PC-9 (cell line): ENCODE results near the gene TRPV6. TPM values are rescaled to one million over a fixed set of nuclear protein-coding genes. Genes with fewer than 3 reads are reported as not detected.
A peak's percentile ranks its signal among the peaks of the same experiment; 100 is the strongest.

Source experiments
- BruUV-seq: library from RNA; stranded (reverse); fragments of 400-500 nt; replicated peaks from 2 replicates; lab custom pipeline; 2021; lab: Mats Ljungman, UMichigan
- CTCF ChIA-PET: fragments of 300-600 bp; sonication (Branson Sonifier 250); formaldehyde crosslinking; loops from one replicate; lab custom pipeline; 2022; ENCODE audit warnings: antibody characterized with exemption; lab: Charles Lee
- POLR2A ChIA-PET: fragments of 300-600 bp; sonication (Branson Sonifier 250); formaldehyde crosslinking; loops from one replicate; lab custom pipeline; 2022; ENCODE audit warnings: antibody characterized with exemption; ENCODE audit not compliant: unreplicated experiment; lab: Charles Lee
- DNase-seq, 2 experiments: peaks; one replicate each; pipeline versions ENCODE4 v3.0.0 to v3.0.0-alpha.2; 2015 to 2022; ENCODE audit warnings: mixed read lengths in 1 of 2
- H2AFZ ChIP-seq: fragments of 200-600 bp; sonication (generic); 2 replicates; pipeline ENCODE4 v1.8.1; 2017; ENCODE audit warnings: antibody characterized with exemption
- H3F3A ChIP-seq: fragments of 200-600 bp; sonication (generic); 2 replicates; pipeline ENCODE4 v1.8.1; 2017; ENCODE audit warnings: antibody characterized with exemption, mild to moderate bottlenecking, low read depth; ENCODE audit not compliant: insufficient read depth
- H3K27ac ChIP-seq: fragments of 200-600 bp; sonication (generic); 2 replicates; pipeline ENCODE4 v1.6.1; 2016; ENCODE audit warnings: mixed run types
- H3K27me3 ChIP-seq: fragments of 200-600 bp; sonication (generic); 2 replicates; pipeline ENCODE4 v1.6.1; 2016; ENCODE audit warnings: low read depth, mixed run types; ENCODE audit not compliant: insufficient read depth
- H3K36me3 ChIP-seq: fragments of 200-600 bp; sonication (generic); 2 replicates; pipeline ENCODE4 v1.6.1; 2016; ENCODE audit warnings: low read depth, mixed run types
- H3K4me1 ChIP-seq: fragments of 200-600 bp; sonication (generic); replicated peaks from 2 replicates; pipeline ENCODE4 v1.6.1; 2016; ENCODE audit warnings: mixed run types; ENCODE audit not compliant: insufficient read depth
- H3K4me2 ChIP-seq: fragments of 200-600 bp; sonication (generic); 2 replicates; pipeline ENCODE4 v1.6.1; 2017; ENCODE audit warnings: mixed run types
- H3K4me3 ChIP-seq: fragments of 200-600 bp; sonication (generic); 2 replicates; pipeline ENCODE4 v1.6.1; 2016; ENCODE audit warnings: mixed run types
- H3K79me2 ChIP-seq: fragments of 200-600 bp; sonication (generic); 2 replicates; pipeline ENCODE4 v1.6.1; 2017; ENCODE audit warnings: low read depth, mixed run types
- H3K9me2 ChIP-seq: fragments of 200-600 bp; sonication (generic); 2 replicates; pipeline ENCODE4 v1.8.1; 2017; ENCODE audit warnings: mild to moderate bottlenecking; ENCODE audit not compliant: insufficient read depth
- H3K9me3 ChIP-seq: fragments of 200-600 bp; sonication (generic); 2 replicates; pipeline ENCODE4 v1.8.1; 2016; ENCODE audit warnings: low read depth; ENCODE audit not compliant: insufficient read depth
- H4K20me1 ChIP-seq: fragments of 200-600 bp; sonication (generic); 2 replicates; pipeline ENCODE4 v1.8.1; 2017; ENCODE audit not compliant: insufficient read depth
- CTCF ChIP-seq: fragments of 200-600 bp; sonication (generic); conservative IDR thresholded peaks from 2 replicates; pipeline ENCODE4 v1.6.1; 2017; ENCODE audit warnings: mixed run types, antibody characterized with exemption, mild to moderate bottlenecking, moderate library complexity
- EZH2 ChIP-seq: fragments of 200-600 bp; sonication (generic); IDR thresholded peaks from 2 replicates; pipeline ENCODE4 v1.8.0; 2017; ENCODE audit warnings: antibody characterized with exemption, low read depth
- intact Hi-C: fragments of 100-400 bp; cut with micrococcal nuclease; formaldehyde crosslinking; loops from one replicate; pipeline ENCODE4 v1.10.0; 2022; ENCODE audit not compliant: unreplicated experiment
- total RNA-seq: library from RNA; stranded (reverse); gene quantifications from 2 replicates; pipeline ENCODE4 v1.2.3, GENCODE V29; 2021

TRPV6 gene
- total RNA-seq, 1 experiment from 2014 or later: 14.7 TPM

GRCh38 chr7:142898377-142899170 is 13.0 kb upstream of the TRPV6 start:
- Histone ChIP-seq H3K79me2 (no peaks in the 10 kb centered on the region), H3K27ac (no peak overlapping the region), H2AFZ (no peak overlapping the region), H3K36me3 (no peaks in the 10 kb centered on the region), H3K27me3 (no peaks in the 10 kb centered on the region), H3K9me2 (no peaks in the 10 kb centered on the region), H3K9me3 (0 out of 2 replicates have a peak, but pooled peaks cover 1% of the 10 kb centered on the region), H4K20me1 (no peaks in the 10 kb centered on the region), H3F3A (peaks cover 4% of the 10 kb centered on the region; the same call in 1 of the 2 replicates), H3K4me1 (peaks cover 28% of the 10 kb centered on the region), H3K4me2 (peak overlapping the region; percentile 41), H3K4me3 (no peak overlapping the region)
- POLR2A ChIA-PET: interaction anchor here (0.6 kb wide), 5 partner anchors 17 to 504 kb away, joined by 3 to 15 read pairs (median 5); no protein-coding TSS in a partner anchor
- intact Hi-C loops: loop anchor here (1.0 kb wide), 1 partner anchor 13 kb away; the partner anchor contains the start of gene TRPV6
- DNase-seq: peak; percentile 66 to 68
- no TSS peak for BruUV-seq
- CTCF ChIA-PET: interaction anchor here (0.7 to 1.1 kb wide), 4 partner anchors 12 to 113 kb away, joined by 4 to 8 read pairs (median 7); no protein-coding TSS in a partner anchor
- TF ChIP-seq EZH2: no peak
- no peak for TF ChIP-seq CTCF

DNA sequence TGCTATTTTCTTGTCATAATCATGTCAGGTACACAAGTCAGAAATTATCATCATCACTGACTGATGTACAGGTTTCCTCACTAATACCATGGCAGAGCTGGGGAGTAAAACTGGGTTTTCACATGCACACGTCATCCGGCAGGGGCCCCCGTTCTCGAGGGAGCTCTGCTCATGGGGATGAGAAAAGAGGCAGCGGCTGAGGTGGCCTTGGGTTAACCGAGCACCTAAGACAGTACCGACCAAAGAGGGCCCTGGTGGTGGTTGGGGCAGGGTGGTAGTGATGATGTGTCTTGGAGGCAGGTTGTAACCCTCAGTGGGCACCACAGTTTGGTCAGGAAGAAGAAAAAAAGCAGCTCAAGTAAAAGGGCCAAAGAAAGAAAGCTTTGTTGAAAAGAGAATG is 12.1 kb upstream of the TRPV6 start:
- Histone ChIP-seq H3K9me2 (no peaks in the 10 kb centered on the region), H3K9me3 (no peaks in the 10 kb centered on the region), H3K4me1 (peaks cover 28% of the 10 kb centered on the region), H4K20me1 (no peaks in the 10 kb centered on the region), H2AFZ (no peak overlapping the region), H3F3A (peaks cover 4% of the 10 kb centered on the region; the same call in 1 of the 2 replicates), H3K27ac (no peak overlapping the region), H3K36me3 (no peaks in the 10 kb centered on the region), H3K4me3 (no peak overlapping the region), H3K27me3 (no peaks in the 10 kb centered on the region), H3K4me2 (no peak overlapping the region), H3K79me2 (no peaks in the 10 kb centered on the region)
- ChIA-PET CTCF (interaction anchor here (0.7 kb wide), 2 partner anchors 28 to 112 kb away, joined by 4 to 7 read pairs; no protein-coding TSS in a partner anchor), POLR2A (interaction anchor here (0.6 kb wide), 2 partner anchors 59 to 402 kb away, joined by 10 to 15 read pairs; no protein-coding TSS in a partner anchor)
- intact Hi-C loops: no loop called here
- no peak for TF ChIP-seq CTCF
- TF ChIP-seq EZH2: no peak
- DNase-seq: no peak
- BruUV-seq: no TSS peak

- POLR2A ChIA-PET: no interaction called here
These were observed 11.3 kb upstream of the TRPV6 start for GRCh38 chr7:142896741-142897379.

More at GRCh38 chr7:142896741-142897379, 11.3 kb upstream of the TRPV6 start:
- Histone ChIP-seq H3K4me3 (no peak overlapping the region), H3K27me3 (no peaks in the 10 kb centered on the region), H3K79me2 (no peaks in the 10 kb centered on the region), H3K4me1 (peaks cover 28% of the 10 kb centered on the region), H3K9me2 (no peaks in the 10 kb centered on the region), H4K20me1 (no peaks in the 10 kb centered on the region), H3K4me2 (no peak overlapping the region), H3F3A (peaks cover 4% of the 10 kb centered on the region; the same call in 1 of the 2 replicates), H3K9me3 (no peaks in the 10 kb centered on the region), H2AFZ (no peak overlapping the region), H3K27ac (no peak overlapping the region), H3K36me3 (no peaks in the 10 kb centered on the region)
- BruUV-seq: no TSS peak
- TF ChIP-seq EZH2: no peak
- TF ChIP-seq CTCF: no peak
- intact Hi-C loops: no loop called here
- CTCF ChIA-PET: no interaction called here
- DNase-seq: no peak
